GM11168 (cell line): ENCODE measurements around the gene NTF3.

Source experiments
- in situ Hi-C: fragments of 300-500 bp; cut with MboI; formaldehyde crosslinking; loops from one replicate; pipeline ENCODE4 v1.12.0; 2022; ENCODE audit warnings: low sequenced_read_pairs; ENCODE audit not compliant: unreplicated experiment

Gene NTF3

GRCh38 chr12:5456030-5456429 is 24.1 kb downstream of the NTF3 start:
- in situ Hi-C loops: no loop called here

- in situ Hi-C loops: no loop called here
Observed at GRCh38 chr12:5456906-5457305, 25.0 kb downstream of the NTF3 start.

GRCh38 chr12:5458229-5459050 is 26.5 kb downstream of the NTF3 start:
- in situ Hi-C loops: no loop called here

GRCh38 chr12:5459051-5459782 is 27.3 kb downstream of the NTF3 start:
- in situ Hi-C loops: no loop called here

DNA sequence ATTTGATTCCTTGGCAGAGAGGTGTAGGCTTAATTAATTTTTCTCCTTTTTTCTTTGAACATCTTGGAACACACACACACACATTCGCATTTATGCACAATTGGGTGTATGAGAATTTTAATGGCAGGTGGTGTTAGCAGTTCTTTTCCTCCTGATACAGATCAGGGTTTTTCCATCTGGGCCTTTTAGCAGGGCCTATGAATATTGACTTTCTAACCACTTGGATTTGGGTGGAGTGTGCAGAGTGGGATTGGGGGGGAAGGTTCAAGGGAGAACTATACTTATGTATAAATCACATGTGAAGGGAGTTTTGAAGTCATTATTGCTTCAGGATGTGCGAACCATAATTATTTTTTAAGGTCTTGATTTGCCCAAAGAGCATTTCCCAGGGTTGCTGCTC is 28.9 kb downstream of the NTF3 start:
- in situ Hi-C loops: no loop called here

- in situ Hi-C loops: no loop called here
Observed at GRCh38 chr12:5461966-5462365, 30.1 kb downstream of the NTF3 start.

- in situ Hi-C loops: no loop called here
Observed at GRCh38 chr12:5464096-5464495, 32.2 kb downstream of the NTF3 start.

GRCh38 chr12:5465384-5465783 is 33.5 kb downstream of the NTF3 start:
- in situ Hi-C loops: no loop called here

DNA sequence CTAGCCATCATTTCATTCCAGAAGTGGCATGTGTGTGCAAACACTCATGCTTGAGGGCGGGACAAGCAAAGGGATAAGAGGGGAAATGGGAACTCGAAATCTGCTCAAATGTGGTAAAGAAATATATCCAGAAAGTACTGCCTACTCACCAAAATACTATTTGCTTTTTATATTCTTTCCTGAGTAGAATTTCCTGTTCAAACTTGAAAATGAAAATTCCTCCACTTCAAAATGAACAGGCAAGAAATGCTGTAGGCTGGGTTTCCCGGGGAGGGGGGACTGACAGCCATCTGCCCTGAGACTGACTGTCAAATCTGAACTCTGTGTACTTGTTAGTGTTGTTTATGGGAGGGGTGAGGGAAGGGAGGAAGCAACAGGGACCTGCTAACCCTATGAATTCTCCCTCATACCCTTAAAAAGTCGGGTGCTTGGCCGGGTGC is 34.6 kb downstream of the NTF3 start:
- in situ Hi-C loops: no loop called here

GRCh38 chr12:5467931-5468330 is 36.0 kb downstream of the NTF3 start:
- in situ Hi-C loops: no loop called here

DNA sequence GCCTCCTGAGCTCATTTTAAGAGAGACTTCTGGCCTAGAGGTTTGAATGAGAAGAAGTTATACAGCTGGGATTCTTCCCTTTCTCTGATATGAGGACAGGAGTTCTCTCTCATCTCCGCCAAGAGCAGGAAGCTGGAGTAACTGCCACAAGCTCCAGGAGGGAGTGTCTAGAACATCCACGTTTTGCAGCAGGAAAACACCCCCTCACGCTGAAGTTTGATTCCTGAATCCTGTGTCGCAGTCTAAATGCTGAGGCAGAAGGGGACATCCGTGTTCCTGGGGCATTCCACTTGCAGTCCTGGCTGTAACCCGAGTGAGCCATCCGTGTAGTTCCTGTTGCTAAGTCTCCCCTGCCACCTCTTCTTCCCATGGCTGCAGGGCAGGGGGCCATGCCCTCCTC is 38.3 kb downstream of the NTF3 start:
- in situ Hi-C loops: no loop called here

DNA sequence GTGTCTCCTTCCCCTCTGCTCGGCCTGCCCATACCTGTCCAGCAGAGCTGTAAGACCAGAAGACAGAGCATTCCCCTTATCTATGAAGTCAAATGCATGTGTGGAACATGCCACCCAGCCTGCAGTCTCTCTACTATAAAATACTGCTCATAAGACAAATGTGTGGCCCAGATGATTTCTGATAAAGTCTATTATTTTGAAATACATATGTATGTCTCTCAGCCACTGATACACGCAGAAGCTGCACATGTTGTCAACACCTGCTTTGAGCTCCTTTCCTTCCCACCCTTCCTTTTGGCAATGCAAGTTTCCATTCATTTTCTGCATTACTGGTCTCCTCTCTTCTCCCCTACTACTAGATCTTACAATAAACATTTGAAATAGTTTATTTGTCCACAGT is 38.8 kb downstream of the NTF3 start:
- in situ Hi-C loops: no loop called here

- in situ Hi-C loops: no loop called here
Observed at GRCh38 chr12:5473076-5473782, 41.3 kb downstream of the NTF3 start.

- in situ Hi-C loops: no loop called here
Observed at GRCh38 chr12:5473783-5474116, 41.8 kb downstream of the NTF3 start.

DNA sequence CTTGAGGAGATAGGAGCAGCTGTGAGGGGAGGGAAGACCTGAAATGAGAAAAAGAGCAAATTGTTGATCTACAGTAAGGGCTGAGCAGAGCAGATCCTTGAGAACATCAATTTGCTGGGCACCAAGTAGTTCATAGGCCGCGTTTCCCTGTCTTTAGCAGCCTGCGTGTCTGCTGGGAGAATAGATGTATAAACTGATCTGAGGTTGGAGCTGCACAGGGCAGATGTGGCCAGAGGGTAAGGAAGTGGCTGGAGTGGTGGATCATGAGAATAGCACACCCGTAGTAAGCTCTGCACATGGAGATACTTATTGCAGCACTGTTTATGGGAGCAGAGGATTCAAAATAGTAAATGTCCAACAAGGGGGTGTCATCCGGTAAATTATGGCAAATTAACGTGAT is 44.4 kb downstream of the NTF3 start:
- in situ Hi-C loops: no loop called here

DNA sequence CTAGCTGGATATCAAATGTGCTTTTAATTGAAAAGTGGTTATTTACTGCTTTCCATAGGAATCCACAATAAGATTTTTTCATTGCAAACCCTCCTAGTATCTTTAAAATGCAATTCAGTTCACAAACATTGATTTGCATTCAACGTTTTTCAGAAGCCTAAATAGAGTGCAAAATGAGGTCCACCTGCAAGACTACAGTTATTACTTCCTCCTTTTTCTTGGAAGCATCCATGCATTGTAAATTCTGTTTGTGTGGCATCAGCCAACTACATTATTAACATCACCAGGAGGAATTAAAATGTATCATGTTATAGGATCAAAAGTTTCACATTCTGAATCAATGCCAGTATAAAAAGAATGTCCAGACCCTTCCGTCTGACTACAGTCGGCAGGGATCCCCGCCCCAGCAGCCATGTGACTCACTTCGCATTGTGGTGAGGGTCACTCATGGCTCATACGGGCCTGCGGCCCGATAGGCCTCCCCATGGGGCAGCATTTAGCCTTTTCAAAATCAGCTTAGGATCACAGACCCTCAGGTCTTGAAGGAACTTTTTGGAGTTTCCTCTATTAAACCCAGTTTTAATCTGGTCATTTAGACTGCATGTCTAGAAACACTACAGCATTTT is 46.3 kb downstream of the NTF3 start:
- in situ Hi-C loops: no loop called here

- in situ Hi-C loops: no loop called here
Observed at GRCh38 chr12:5479761-5480160, 47.9 kb downstream of the NTF3 start.

- in situ Hi-C loops: no loop called here
Observed at GRCh38 chr12:5480218-5480937, 48.5 kb downstream of the NTF3 start.

- in situ Hi-C loops: no loop called here
Observed at GRCh38 chr12:5480938-5481303, 49.0 kb downstream of the NTF3 start.

DNA sequence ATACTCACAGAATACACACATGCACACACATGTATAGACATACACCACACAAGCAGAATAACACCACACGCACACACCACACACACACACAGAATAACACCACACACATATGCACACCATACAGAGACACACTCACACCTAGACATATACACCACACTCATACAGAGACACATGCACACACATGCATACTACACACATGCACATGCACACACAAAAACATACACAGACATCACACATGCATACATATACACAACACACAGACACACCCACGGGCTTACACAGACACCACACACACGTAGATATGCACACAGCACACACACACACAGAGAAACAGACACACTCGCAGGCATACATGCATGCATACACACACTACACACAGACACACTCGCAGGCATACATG is 49.7 kb downstream of the NTF3 start:
- in situ Hi-C loops: no loop called here
